Measurements from ENCODE around the gene DNASE1L2.
A peak's percentile ranks its signal among the peaks of the same experiment; 100 is the strongest.

Gene DNASE1L2

GRCh38 chr16:2251296-2252111, 15.3 kb downstream of the DNASE1L2 start, which contains the start of gene ECI1 (continued):
- TF ChIP-seq ELK4 (IDR thresholded peaks at IDR 0.05; ENCODE audit: borderline replicate concordance, low read depth, low read length) (no peak; the same call in 1 of the 2 replicates), ZNF2 (tag by site-specific recombination; IDR thresholded peaks at IDR 0.05) (peak; percentile 95), ZNF23 (tag by site-specific recombination; IDR thresholded peaks at IDR 0.05; ENCODE audit: borderline replicate concordance) (no peak), ZNF174 (tag by site-specific recombination; IDR thresholded peaks at IDR 0.05) (no peak), ZNF133 (tag by site-specific recombination; IDR thresholded peaks at IDR 0.05) (no peak), ZNF266 (tag by site-specific recombination; IDR thresholded peaks at IDR 0.05; ENCODE audit: low read depth) (no peak), ZNF335 (tag by site-specific recombination; conservative IDR thresholded peaks at IDR 0.05) (peak; percentile 77), ZNF239 (tag by site-specific recombination; IDR thresholded peaks at IDR 0.05) (no peak), SCRT1 (tag by site-specific recombination; IDR thresholded peaks at IDR 0.05; ENCODE audit: borderline replicate concordance) (no peak), KLF8 (tag by site-specific recombination; IDR thresholded peaks at IDR 0.05) (peak; percentile 96), IKZF3 (tag by site-specific recombination; IDR thresholded peaks at IDR 0.05) (peak; percentile 59; the same call in 1 of the 2 replicates), OVOL3 (tag by site-specific recombination; IDR thresholded peaks at IDR 0.05) (no peak), ZFP3 (tag by site-specific recombination; IDR thresholded peaks at IDR 0.05; ENCODE audit: low read depth) (no peak), ZNF560 (tag by site-specific recombination; IDR thresholded peaks at IDR 0.05; ENCODE audit: borderline replicate concordance) (no peak), ZSCAN23 (tag by site-specific recombination; IDR thresholded peaks at IDR 0.05) (no peak), ZNF16 (tag by site-specific recombination; IDR thresholded peaks at IDR 0.05; ENCODE audit: low read depth) (no peak), ZNF19 (tag by site-specific recombination; IDR thresholded peaks at IDR 0.05; ENCODE audit: low read depth) (no peak), ZNF76 (tag by site-specific recombination; IDR thresholded peaks at IDR 0.05; ENCODE audit: borderline replicate concordance, low read depth) (peak; percentile 64; the same call in 1 of the 2 replicates), ZNF140 (tag by site-specific recombination; IDR thresholded peaks at IDR 0.05) (no peak), ZNF354C (tag by site-specific recombination; IDR thresholded peaks at IDR 0.05; ENCODE audit: borderline replicate concordance, low read depth) (no peak), GLI2 (tag by site-specific recombination; IDR thresholded peaks at IDR 0.05; ENCODE audit: borderline replicate concordance, low read depth) (no peak)
- TF ChIP-seq, protein P1, sequence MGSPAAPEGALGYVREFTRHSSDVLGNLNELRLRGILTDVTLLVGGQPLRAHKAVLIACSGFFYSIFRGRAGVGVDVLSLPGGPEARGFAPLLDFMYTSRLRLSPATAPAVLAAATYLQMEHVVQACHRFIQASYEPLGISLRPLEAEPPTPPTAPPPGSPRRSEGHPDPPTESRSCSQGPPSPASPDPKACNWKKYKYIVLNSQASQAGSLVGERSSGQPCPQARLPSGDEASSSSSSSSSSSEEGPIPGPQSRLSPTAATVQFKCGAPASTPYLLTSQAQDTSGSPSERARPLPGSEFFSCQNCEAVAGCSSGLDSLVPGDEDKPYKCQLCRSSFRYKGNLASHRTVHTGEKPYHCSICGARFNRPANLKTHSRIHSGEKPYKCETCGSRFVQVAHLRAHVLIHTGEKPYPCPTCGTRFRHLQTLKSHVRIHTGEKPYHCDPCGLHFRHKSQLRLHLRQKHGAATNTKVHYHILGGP (tag by site-specific recombination; IDR thresholded peaks at IDR 0.05) = no peak
- TF ChIP-seq, protein P2, sequence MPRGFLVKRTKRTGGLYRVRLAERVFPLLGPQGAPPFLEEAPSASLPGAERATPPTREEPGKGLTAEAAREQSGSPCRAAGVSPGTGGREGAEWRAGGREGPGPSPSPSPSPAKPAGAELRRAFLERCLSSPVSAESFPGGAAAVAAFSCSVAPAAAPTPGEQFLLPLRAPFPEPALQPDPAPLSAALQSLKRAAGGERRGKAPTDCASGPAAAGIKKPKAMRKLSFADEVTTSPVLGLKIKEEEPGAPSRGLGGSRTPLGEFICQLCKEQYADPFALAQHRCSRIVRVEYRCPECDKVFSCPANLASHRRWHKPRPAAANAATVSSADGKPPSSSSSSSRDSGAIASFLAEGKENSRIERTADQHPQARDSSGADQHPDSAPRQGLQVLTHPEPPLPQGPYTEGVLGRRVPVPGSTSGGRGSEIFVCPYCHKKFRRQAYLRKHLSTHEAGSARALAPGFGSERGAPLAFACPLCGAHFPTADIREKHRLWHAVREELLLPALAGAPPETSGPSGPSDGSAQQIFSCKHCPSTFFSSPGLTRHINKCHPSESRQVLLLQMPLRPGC (tag by site-specific recombination; IDR thresholded peaks at IDR 0.05) = peak; percentile 20
- TF ChIP-seq, protein P3, sequence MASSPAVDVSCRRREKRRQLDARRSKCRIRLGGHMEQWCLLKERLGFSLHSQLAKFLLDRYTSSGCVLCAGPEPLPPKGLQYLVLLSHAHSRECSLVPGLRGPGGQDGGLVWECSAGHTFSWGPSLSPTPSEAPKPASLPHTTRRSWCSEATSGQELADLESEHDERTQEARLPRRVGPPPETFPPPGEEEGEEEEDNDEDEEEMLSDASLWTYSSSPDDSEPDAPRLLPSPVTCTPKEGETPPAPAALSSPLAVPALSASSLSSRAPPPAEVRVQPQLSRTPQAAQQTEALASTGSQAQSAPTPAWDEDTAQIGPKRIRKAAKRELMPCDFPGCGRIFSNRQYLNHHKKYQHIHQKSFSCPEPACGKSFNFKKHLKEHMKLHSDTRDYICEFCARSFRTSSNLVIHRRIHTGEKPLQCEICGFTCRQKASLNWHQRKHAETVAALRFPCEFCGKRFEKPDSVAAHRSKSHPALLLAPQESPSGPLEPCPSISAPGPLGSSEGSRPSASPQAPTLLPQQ (tag by site-specific recombination; IDR thresholded peaks at IDR 0.05) = peak; percentile 86
- TF ChIP-seq, protein P4, sequence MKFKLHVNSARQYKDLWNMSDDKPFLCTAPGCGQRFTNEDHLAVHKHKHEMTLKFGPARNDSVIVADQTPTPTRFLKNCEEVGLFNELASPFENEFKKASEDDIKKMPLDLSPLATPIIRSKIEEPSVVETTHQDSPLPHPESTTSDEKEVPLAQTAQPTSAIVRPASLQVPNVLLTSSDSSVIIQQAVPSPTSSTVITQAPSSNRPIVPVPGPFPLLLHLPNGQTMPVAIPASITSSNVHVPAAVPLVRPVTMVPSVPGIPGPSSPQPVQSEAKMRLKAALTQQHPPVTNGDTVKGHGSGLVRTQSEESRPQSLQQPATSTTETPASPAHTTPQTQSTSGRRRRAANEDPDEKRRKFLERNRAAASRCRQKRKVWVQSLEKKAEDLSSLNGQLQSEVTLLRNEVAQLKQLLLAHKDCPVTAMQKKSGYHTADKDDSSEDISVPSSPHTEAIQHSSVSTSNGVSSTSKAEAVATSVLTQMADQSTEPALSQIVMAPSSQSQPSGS (tag by site-specific recombination; IDR thresholded peaks at IDR 0.05; ENCODE audit: low read depth) = no peak
- TF ChIP-seq, protein P5, sequence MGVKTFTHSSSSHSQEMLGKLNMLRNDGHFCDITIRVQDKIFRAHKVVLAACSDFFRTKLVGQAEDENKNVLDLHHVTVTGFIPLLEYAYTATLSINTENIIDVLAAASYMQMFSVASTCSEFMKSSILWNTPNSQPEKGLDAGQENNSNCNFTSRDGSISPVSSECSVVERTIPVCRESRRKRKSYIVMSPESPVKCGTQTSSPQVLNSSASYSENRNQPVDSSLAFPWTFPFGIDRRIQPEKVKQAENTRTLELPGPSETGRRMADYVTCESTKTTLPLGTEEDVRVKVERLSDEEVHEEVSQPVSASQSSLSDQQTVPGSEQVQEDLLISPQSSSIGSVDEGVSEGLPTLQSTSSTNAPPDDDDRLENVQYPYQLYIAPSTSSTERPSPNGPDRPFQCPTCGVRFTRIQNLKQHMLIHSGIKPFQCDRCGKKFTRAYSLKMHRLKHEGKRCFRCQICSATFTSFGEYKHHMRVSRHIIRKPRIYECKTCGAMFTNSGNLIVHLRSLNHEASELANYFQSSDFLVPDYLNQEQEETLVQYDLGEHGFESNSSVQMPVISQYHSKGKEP (tag by site-specific recombination; IDR thresholded peaks at IDR 0.05) = peak; percentile 62

Data from HEK293 (cell line).